HepG2 (cell line): Measurements from ENCODE around the gene RSPRY1. TPM values are rescaled to one million over a fixed set of nuclear protein-coding genes. Genes with fewer than 3 reads are reported as not detected.
A peak's percentile ranks its signal among the peaks of the same experiment; 100 is the strongest.

Experiments
- ELF4 ChIP-seq: sonication (generic); formaldehyde crosslinking; IDR thresholded peaks from 2 replicates; pipeline ENCODE4 v1.5.0; 2020; ENCODE audit warnings: missing genetic modification reagents, mild to moderate bottlenecking, moderate library complexity, borderline replicate concordance
- FOSL2 ChIP-seq: sonication (generic); formaldehyde crosslinking; IDR thresholded peaks from 2 replicates; pipeline ENCODE4 v1.4.0; 2020; ENCODE audit warnings: missing genetic modification reagents
- HHEX ChIP-seq: IDR thresholded peaks from 2 replicates; pipeline ENCODE4 v1.6.1; 2016; ENCODE audit warnings: control low read depth
- HOXA5 ChIP-seq: sonication (generic); formaldehyde crosslinking; IDR thresholded peaks from 2 replicates; pipeline ENCODE4 v1.4.0; 2020; ENCODE audit warnings: missing genetic modification reagents
- JDP2 ChIP-seq: sonication (generic); formaldehyde crosslinking; IDR thresholded peaks from 2 replicates; pipeline ENCODE4 v1.8.1; 2022; ENCODE audit warnings: missing genetic modification reagents, borderline replicate concordance
- KLF6 ChIP-seq: IDR thresholded peaks from 2 replicates; pipeline ENCODE4 v1.8.0; 2016; ENCODE audit warnings: missing biosample characterization, missing genetic modification reagents
- MED13 ChIP-seq: sonication (generic); formaldehyde crosslinking; IDR thresholded peaks from 2 replicates; pipeline ENCODE4 v1.5.0; 2020; ENCODE audit warnings: missing genetic modification reagents
- NFE2 ChIP-seq: sonication (generic); formaldehyde crosslinking; IDR thresholded peaks from 2 replicates; pipeline ENCODE4 v1.4.0; 2020; ENCODE audit warnings: missing genetic modification reagents
- NFYB ChIP-seq: sonication (generic); formaldehyde crosslinking; IDR thresholded peaks from 2 replicates; pipeline ENCODE4 v1.4.0; 2020; ENCODE audit warnings: missing genetic modification reagents
- PCBP1 ChIP-seq: fragments of 200-400 bp; formaldehyde crosslinking; IDR thresholded peaks from 2 replicates; pipeline ENCODE4 v1.6.1; 2017; ENCODE audit warnings: mild to moderate bottlenecking, low read depth, low read length, borderline replicate concordance
- PLRG1 ChIP-seq: fragments of 450-650 bp; conservative IDR thresholded peaks from 2 replicates; pipeline ENCODE4 v1.6.1; 2016
- PLSCR1 ChIP-seq: sonication (generic); formaldehyde crosslinking; IDR thresholded peaks from 2 replicates; pipeline ENCODE4 v1.5.0; 2020; ENCODE audit warnings: missing genetic modification reagents, mild to moderate bottlenecking, borderline replicate concordance
- PRPF4 ChIP-seq: fragments of 200-400 bp; formaldehyde crosslinking; IDR thresholded peaks from 2 replicates; pipeline ENCODE4 v1.6.1; 2016; ENCODE audit warnings: low read length, low read depth; ENCODE audit not compliant: poor library complexity, severe bottlenecking
- STAG1 ChIP-seq: sonication (generic); formaldehyde crosslinking; IDR thresholded peaks from 2 replicates; pipeline ENCODE4 v1.4.0; 2020; ENCODE audit warnings: missing genetic modification reagents
- YY1 ChIP-seq: IDR thresholded peaks from 2 replicates; pipeline ENCODE4 v1.6.1; 2011; ENCODE audit warnings: low read length, low read depth, moderate library complexity, mild to moderate bottlenecking; ENCODE audit not compliant: insufficient read depth, insufficient replicate concordance
- ZNF207 ChIP-seq: fragments of 450-650 bp; IDR thresholded peaks from 2 replicates; pipeline ENCODE4 v1.6.1; 2016; ENCODE audit warnings: antibody characterized with exemption, borderline replicate concordance
- ZNF292 ChIP-seq: sonication (generic); formaldehyde crosslinking; IDR thresholded peaks from 2 replicates; pipeline ENCODE4 v1.8.1; 2022; ENCODE audit warnings: mild to moderate bottlenecking, low read depth, missing genetic modification reagents, borderline replicate concordance
- ZNF333 ChIP-seq: sonication (generic); formaldehyde crosslinking; IDR thresholded peaks from 2 replicates; pipeline ENCODE4 v1.4.0; 2020; ENCODE audit warnings: mild to moderate bottlenecking, missing genetic modification reagents, borderline replicate concordance
- ZNF33B ChIP-seq: sonication (generic); formaldehyde crosslinking; IDR thresholded peaks from 2 replicates; pipeline ENCODE4 v1.5.1; 2020; ENCODE audit warnings: mild to moderate bottlenecking, missing genetic modification reagents
- ZNF34 ChIP-seq: sonication (generic); formaldehyde crosslinking; IDR thresholded peaks from 2 replicates; pipeline ENCODE4 v1.4.0; 2020; ENCODE audit warnings: mild to moderate bottlenecking, missing genetic modification reagents, borderline replicate concordance
- ZNF383 ChIP-seq: sonication (generic); formaldehyde crosslinking; IDR thresholded peaks from 2 replicates; pipeline ENCODE4 v1.4.0; 2020; ENCODE audit warnings: missing genetic modification reagents, mild to moderate bottlenecking, borderline replicate concordance
- ZNF432 ChIP-seq: sonication (generic); formaldehyde crosslinking; IDR thresholded peaks from 2 replicates; pipeline ENCODE4 v1.5.0; 2020; ENCODE audit warnings: missing genetic modification reagents, mild to moderate bottlenecking, borderline replicate concordance
- ZNF672 ChIP-seq: sonication (generic); formaldehyde crosslinking; IDR thresholded peaks from 2 replicates; pipeline ENCODE4 v1.8.1; 2022; ENCODE audit warnings: missing genetic modification reagents
- ZNF782 ChIP-seq: sonication (generic); formaldehyde crosslinking; IDR thresholded peaks from 2 replicates; pipeline ENCODE4 v1.4.0; 2020; ENCODE audit warnings: missing genetic modification reagents, mild to moderate bottlenecking, borderline replicate concordance
- ZNF879 ChIP-seq: sonication (generic); formaldehyde crosslinking; IDR thresholded peaks from 2 replicates; pipeline ENCODE4 v1.8.1; 2023; ENCODE audit warnings: missing genetic modification reagents
- polyA plus RNA-seq, 8 experiments: library from polyadenylated mRNA; depleted of rRNA in 3 of 8; stranded (reverse) in 7 of 8; unstranded in 1 of 8; fragments of >200 nt; fragmentation: Illumina TruSeq in 4 of 8; extraction: Trizol in 4 of 8; gene quantifications; 2 replicates each; pipeline versions ENCODE4 v1.2.1 to v1.2.3, GENCODE V29; 2011 to 2016; ENCODE audit warnings: low read depth in 4 of 8, missing spikeins in 1 of 8, mixed read lengths in 1 of 8; ENCODE audit not compliant: insufficient read depth in 1 of 8
- total RNA-seq, 5 experiments: library from RNA; depleted of rRNA; stranded (reverse); fragments of >200 nt; fragmentation: Illumina TruSeq; extraction: Trizol; gene quantifications; 2 replicates each; pipeline ENCODE4 v1.2.3, GENCODE V29; 2016; ENCODE audit warnings: low read depth in 1 of 5
- TF ChIP-seq, protein P1 (sequence below): sonication (generic); formaldehyde crosslinking; IDR thresholded peaks from 2 replicates; pipeline ENCODE4 v1.5.0; 2020; ENCODE audit warnings: missing genetic modification reagents
- TF ChIP-seq, protein P2 (sequence below): IDR thresholded peaks from 2 replicates; pipeline ENCODE4 v1.6.1; 2016
- TF ChIP-seq, protein P3 (sequence below): sonication (generic); formaldehyde crosslinking; IDR thresholded peaks from 2 replicates; pipeline ENCODE4 v1.4.0; 2020; ENCODE audit warnings: mild to moderate bottlenecking, low read depth, missing genetic modification reagents

The RSPRY1 gene
- total and polyA plus RNA-seq, 2 of the 13 experiments (the other 11 are each of a cell fraction or from before 2014, with no cell fraction given), result 53.4 to 61.0 TPM

GRCh38 chr16:57244767-57245471 is 58.8 kb downstream of the RSPRY1 start, which contains the start of gene ARL2BP (continued):
- TF ChIP-seq, protein P1, sequence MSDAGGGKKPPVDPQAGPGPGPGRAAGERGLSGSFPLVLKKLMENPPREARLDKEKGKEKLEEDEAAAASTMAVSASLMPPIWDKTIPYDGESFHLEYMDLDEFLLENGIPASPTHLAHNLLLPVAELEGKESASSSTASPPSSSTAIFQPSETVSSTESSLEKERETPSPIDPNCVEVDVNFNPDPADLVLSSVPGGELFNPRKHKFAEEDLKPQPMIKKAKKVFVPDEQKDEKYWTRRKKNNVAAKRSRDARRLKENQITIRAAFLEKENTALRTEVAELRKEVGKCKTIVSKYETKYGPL (CRISPR knock-in tag), result no peak; the same call in 1 of the 2 replicates
- TF ChIP-seq ZNF292 (CRISPR knock-in tag) (no peak), FOSL2 (no peak; the same call in 1 of the 2 replicates), JDP2 (CRISPR knock-in tag) (no peak), ZNF207 (no peak), ELF4 (CRISPR knock-in tag) (peak; percentile 48; the same call in 1 of the 2 replicates), ZNF383 (CRISPR knock-in tag) (no peak), ZNF333 (no peak; the same call in 1 of the 2 replicates), NFYB (CRISPR knock-in tag) (peak; percentile 83), MED13 (CRISPR knock-in tag) (peak; percentile 53; the same call in 1 of the 2 replicates), ZNF34 (CRISPR knock-in tag) (no peak), PCBP1 (0 out of 2 replicates have a peak, but pooled peaks have one; percentile 63), ZNF432 (CRISPR knock-in tag) (no peak), PRPF4 (no peak), ZNF672 (CRISPR knock-in tag) (0 out of 2 replicates have a peak, but pooled peaks have one; percentile 10), KLF6 (CRISPR knock-in tag) (no peak; the same call in none of the 2 replicates), ZNF33B (CRISPR knock-in tag) (no peak; the same call in 1 of the 2 replicates), PLRG1 (no peak), STAG1 (CRISPR knock-in tag) (no peak; the same call in none of the 2 replicates), PLSCR1 (CRISPR knock-in tag) (no peak), ZNF879 (0 out of 2 replicates have a peak, but pooled peaks have one; percentile 77), NFE2 (CRISPR knock-in tag) (no peak), HHEX (CRISPR knock-in tag) (no peak), ZNF782 (CRISPR knock-in tag) (no peak), HOXA5 (CRISPR knock-in tag) (peak; percentile 65), YY1 (peak; percentile 68)
- TF ChIP-seq, protein P2, sequence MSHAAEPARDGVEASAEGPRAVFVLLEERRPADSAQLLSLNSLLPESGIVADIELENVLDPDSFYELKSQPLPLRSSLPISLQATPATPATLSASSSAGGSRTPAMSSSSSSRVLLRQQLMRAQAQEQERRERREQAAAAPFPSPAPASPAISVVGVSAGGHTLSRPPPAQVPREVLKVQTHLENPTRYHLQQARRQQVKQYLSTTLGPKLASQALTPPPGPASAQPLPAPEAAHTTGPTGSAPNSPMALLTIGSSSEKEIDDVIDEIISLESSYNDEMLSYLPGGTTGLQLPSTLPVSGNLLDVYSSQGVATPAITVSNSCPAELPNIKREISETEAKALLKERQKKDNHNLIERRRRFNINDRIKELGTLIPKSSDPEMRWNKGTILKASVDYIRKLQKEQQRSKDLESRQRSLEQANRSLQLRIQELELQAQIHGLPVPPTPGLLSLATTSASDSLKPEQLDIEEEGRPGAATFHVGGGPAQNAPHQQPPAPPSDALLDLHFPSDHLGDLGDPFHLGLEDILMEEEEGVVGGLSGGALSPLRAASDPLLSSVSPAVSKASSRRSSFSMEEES, result 0 out of 2 replicates have a peak, but pooled peaks have one; percentile 18
- TF ChIP-seq, protein P3, sequence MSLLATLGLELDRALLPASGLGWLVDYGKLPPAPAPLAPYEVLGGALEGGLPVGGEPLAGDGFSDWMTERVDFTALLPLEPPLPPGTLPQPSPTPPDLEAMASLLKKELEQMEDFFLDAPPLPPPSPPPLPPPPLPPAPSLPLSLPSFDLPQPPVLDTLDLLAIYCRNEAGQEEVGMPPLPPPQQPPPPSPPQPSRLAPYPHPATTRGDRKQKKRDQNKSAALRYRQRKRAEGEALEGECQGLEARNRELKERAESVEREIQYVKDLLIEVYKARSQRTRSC, result no peak
